Measurements from ENCODE around the gene SLC12A1.

DNA sequence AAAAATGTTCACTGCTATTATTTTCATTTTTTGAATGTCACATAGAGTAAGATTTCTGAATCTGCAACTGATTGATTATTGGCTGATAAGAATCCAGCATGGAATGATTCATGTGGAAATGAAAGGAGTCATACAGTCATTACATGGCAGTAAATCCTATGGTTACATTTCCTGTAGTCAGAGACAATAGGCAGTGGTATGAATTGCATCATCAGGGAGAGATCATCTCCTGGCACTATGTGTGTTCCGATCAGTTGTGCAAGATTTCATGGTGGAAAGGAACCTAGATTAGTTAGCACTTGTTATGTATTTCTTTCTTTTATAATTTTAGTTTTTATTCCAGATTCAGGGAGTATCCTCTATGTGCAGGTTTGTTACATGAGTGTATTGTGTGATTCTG lies 38.8 kb downstream of the SLC12A1 start:
- TF ChIP-seq, protein P1, sequence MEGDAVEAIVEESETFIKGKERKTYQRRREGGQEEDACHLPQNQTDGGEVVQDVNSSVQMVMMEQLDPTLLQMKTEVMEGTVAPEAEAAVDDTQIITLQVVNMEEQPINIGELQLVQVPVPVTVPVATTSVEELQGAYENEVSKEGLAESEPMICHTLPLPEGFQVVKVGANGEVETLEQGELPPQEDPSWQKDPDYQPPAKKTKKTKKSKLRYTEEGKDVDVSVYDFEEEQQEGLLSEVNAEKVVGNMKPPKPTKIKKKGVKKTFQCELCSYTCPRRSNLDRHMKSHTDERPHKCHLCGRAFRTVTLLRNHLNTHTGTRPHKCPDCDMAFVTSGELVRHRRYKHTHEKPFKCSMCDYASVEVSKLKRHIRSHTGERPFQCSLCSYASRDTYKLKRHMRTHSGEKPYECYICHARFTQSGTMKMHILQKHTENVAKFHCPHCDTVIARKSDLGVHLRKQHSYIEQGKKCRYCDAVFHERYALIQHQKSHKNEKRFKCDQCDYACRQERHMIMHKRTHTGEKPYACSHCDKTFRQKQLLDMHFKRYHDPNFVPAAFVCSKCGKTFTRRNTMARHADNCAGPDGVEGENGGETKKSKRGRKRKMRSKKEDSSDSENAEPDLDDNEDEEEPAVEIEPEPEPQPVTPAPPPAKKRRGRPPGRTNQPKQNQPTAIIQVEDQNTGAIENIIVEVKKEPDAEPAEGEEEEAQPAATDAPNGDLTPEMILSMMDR (IDR thresholded peaks at IDR 0.05), result no peak
- TF ChIP-seq RCOR1 (IDR thresholded peaks at IDR 0.05; ENCODE audit: low read length) (no peak), POLR2AphosphoS5 (IDR thresholded peaks at IDR 0.05; ENCODE audit: low read depth, low read length) (no peak), TAF1 (IDR thresholded peaks at IDR 0.05; ENCODE audit: borderline replicate concordance, low read depth, low read length) (no peak), YY1 (IDR thresholded peaks at IDR 0.05; ENCODE audit: low read depth) (no peak), MXI1 (IDR thresholded peaks at IDR 0.05; ENCODE audit: low read depth, low read length) (no peak), TEAD4 (IDR thresholded peaks at IDR 0.05; ENCODE audit: borderline replicate concordance, insufficient read depth) (no peak), EP300 (IDR thresholded peaks at IDR 0.05; ENCODE audit: borderline replicate concordance in 1 of 2, low read depth in 1 of 2, low read length in 1 of 2) (no peak), FOXM1 (IDR thresholded peaks at IDR 0.05; ENCODE audit: low read depth) (no peak)
- TF ChIP-seq, protein P2, sequence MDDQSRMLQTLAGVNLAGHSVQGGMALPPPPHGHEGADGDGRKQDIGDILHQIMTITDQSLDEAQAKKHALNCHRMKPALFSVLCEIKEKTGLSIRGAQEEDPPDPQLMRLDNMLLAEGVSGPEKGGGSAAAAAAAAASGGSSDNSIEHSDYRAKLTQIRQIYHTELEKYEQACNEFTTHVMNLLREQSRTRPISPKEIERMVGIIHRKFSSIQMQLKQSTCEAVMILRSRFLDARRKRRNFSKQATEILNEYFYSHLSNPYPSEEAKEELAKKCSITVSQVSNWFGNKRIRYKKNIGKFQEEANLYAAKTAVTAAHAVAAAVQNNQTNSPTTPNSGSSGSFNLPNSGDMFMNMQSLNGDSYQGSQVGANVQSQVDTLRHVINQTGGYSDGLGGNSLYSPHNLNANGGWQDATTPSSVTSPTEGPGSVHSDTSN (IDR thresholded peaks at IDR 0.05), result no peak
- TF ChIP-seq, protein P3, sequence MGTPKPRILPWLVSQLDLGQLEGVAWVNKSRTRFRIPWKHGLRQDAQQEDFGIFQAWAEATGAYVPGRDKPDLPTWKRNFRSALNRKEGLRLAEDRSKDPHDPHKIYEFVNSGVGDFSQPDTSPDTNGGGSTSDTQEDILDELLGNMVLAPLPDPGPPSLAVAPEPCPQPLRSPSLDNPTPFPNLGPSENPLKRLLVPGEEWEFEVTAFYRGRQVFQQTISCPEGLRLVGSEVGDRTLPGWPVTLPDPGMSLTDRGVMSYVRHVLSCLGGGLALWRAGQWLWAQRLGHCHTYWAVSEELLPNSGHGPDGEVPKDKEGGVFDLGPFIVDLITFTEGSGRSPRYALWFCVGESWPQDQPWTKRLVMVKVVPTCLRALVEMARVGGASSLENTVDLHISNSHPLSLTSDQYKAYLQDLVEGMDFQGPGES (IDR thresholded peaks at IDR 0.05; ENCODE audit: low read depth, low read length), result no peak
- TF ChIP-seq, protein P4, sequence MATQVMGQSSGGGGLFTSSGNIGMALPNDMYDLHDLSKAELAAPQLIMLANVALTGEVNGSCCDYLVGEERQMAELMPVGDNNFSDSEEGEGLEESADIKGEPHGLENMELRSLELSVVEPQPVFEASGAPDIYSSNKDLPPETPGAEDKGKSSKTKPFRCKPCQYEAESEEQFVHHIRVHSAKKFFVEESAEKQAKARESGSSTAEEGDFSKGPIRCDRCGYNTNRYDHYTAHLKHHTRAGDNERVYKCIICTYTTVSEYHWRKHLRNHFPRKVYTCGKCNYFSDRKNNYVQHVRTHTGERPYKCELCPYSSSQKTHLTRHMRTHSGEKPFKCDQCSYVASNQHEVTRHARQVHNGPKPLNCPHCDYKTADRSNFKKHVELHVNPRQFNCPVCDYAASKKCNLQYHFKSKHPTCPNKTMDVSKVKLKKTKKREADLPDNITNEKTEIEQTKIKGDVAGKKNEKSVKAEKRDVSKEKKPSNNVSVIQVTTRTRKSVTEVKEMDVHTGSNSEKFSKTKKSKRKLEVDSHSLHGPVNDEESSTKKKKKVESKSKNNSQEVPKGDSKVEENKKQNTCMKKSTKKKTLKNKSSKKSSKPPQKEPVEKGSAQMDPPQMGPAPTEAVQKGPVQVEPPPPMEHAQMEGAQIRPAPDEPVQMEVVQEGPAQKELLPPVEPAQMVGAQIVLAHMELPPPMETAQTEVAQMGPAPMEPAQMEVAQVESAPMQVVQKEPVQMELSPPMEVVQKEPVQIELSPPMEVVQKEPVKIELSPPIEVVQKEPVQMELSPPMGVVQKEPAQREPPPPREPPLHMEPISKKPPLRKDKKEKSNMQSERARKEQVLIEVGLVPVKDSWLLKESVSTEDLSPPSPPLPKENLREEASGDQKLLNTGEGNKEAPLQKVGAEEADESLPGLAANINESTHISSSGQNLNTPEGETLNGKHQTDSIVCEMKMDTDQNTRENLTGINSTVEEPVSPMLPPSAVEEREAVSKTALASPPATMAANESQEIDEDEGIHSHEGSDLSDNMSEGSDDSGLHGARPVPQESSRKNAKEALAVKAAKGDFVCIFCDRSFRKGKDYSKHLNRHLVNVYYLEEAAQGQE (IDR thresholded peaks at IDR 0.05; ENCODE audit: low read depth, low read length), result no peak
